Measurements from ENCODE around the gene SMCO1. TPM values are rescaled to one million over a fixed set of nuclear protein-coding genes. Genes with fewer than 3 reads are reported as not detected.
"Not testable (repeated sequence)": the region's sequence is repeated elsewhere in the genome, so short reads cannot be mapped to it uniquely, and the experiment has no call there.

Gene SMCO1
- total RNA-seq, 2 donors from 2014 or later: not detected

DNA sequence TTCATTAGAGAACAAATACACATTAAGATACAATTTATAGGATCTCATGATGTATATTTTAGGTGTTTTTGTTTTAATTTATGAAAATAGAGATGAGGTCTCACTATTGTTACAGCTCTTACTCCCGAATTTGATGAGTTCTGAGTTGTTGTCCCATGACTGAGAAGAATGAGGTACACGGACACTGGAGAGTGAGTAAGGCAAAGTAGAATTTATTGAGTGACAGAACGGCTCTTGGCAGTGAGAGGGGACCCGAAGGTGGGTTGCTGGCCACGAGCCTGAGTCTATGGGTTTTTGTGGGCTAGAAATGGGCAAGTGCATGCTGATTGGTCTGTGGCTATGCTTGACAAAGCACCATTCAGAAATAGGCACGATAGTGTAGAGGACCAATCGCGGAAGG lies 8.5 kb downstream of the SMCO1 start:
- 88% methylated on average over 8 of the region's 8 CpGs for WGBS
- Histone ChIP-seq H3K27ac (no peak overlapping the region), H3K4me3 (no peak overlapping the region), H3K9me3 (no peaks in the 10 kb centered on the region), H3K36me3 (no peaks in the 10 kb centered on the region), H3K4me1 (replicated peaks) (no peaks in the 10 kb centered on the region), H3K27me3 (replicated peaks; ENCODE audit: insufficient read depth) (no peaks in the 10 kb centered on the region)
- no peak for DNase-seq (ENCODE audit: low spot score)
- TF ChIP-seq POLR2A (IDR thresholded peaks at IDR 0.05) (no peak), POLR2AphosphoS5 (IDR thresholded peaks at IDR 0.05) (no peak), CTCF (IDR thresholded peaks at IDR 0.05) (no peak)
- intact Hi-C loops (cut with DNase I): no loop called here

- WGBS: 94% methylated on average over 6 of the region's 6 CpGs
- no peak for DNase-seq (ENCODE audit: low spot score)
- Histone ChIP-seq H3K4me1 (replicated peaks) (no peaks in the 10 kb centered on the region), H3K27me3 (replicated peaks; ENCODE audit: insufficient read depth) (no peaks in the 10 kb centered on the region), H3K27ac (peak overlapping the region in 1 of 2 donors; percentile 88), H3K4me3 (no peak overlapping the region), H3K36me3 (no peaks in the 10 kb centered on the region), H3K9me3 (no peaks in the 10 kb centered on the region)
- intact Hi-C loops (cut with DNase I): no loop called here
- no peak for TF ChIP-seq POLR2A (IDR thresholded peaks at IDR 0.05)
- no peak for TF ChIP-seq CTCF (IDR thresholded peaks at IDR 0.05)
- no peak for TF ChIP-seq POLR2AphosphoS5 (IDR thresholded peaks at IDR 0.05)
Observed at GRCh38 chr3:196504556-196504955, 10.6 kb downstream of the SMCO1 start.

DNA sequence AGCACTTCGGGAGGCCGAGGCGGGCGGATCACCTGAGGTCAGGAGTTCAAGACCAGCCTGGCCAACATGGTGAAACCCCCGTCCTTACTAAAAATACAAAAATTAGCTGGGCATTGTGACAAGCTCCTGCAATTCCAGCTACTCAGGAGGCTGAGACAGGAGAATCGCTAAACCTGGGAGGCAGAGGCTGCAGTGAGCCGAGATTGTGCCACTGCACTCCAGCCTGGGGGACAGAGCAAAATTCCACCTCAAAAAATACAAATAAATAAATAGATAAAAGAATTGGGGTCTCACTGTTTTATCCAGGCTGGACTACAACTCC lies 11.1 kb downstream of the SMCO1 start:
- H3K27me3 ChIP-seq (replicated peaks; ENCODE audit: insufficient read depth); DNase-seq (ENCODE audit: low spot score); H3K9me3 ChIP-seq; H3K36me3 ChIP-seq; intact Hi-C loops (cut with DNase I); H3K4me1 ChIP-seq (replicated peaks): not testable (repeated sequence)
- WGBS: 37% methylated on average over 7 of the region's 7 CpGs
- Histone ChIP-seq H3K27ac (peak overlapping the region; percentile 88 to 93), H3K4me3 (peak overlapping the region; percentile 62 to 65)

- Histone ChIP-seq H3K36me3 (no peaks in the 10 kb centered on the region), H3K27me3 (replicated peaks; ENCODE audit: insufficient read depth) (no peaks in the 10 kb centered on the region)
Observed at GRCh38 chr3:196503196-196504076, 11.7 kb downstream of the SMCO1 start, which contains the start of gene RNF168. RNF168 (minus strand) TSS chr3:196503768; CDS start chr3:196503173, 595 bp downstream.

DNA sequence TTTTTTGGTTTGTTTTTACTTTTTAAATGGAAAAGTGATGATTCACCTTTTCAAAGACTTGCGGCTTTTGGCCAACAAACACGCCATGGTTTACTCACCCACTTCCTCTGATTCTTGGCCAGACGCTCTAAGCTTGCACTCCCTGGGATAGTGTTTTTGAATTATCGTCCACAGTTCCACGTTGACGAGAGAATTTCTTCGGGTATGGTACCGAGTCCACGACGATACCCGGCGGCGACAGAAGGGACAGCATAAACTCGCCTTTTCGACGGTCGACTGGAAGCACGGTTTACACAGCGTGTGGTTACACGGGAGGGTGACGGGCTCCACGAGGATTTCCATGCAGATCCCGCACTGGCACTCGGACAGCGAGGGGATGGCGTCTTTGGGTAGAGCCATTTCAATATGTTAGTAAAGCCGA lies 12.4 kb downstream of the SMCO1 start:
- intact Hi-C loops (cut with DNase I): loop anchor here (2.0 kb wide), 1 partner anchor 70 kb away; the partner anchor contains the start of gene UBXN7
- H3K36me3 ChIP-seq: no peaks in the 10 kb centered on the region

More at GRCh38 chr3:196503196-196504076, 11.7 kb downstream of the SMCO1 start, which contains the start of gene RNF168:
- peak; percentile 89 for TF ChIP-seq POLR2A (IDR thresholded peaks at IDR 0.05)
- TF ChIP-seq CTCF (IDR thresholded peaks at IDR 0.05): peak in 2 of 4 experiments; percentile 2 to 13
- peak; percentile 92 for TF ChIP-seq POLR2AphosphoS5 (IDR thresholded peaks at IDR 0.05)
- intact Hi-C loops (cut with DNase I): loop anchor here (2.0 kb wide), 1 partner anchor 71 kb away; the partner anchor contains the start of gene UBXN7
- DNase-seq (ENCODE audit: low spot score): peak; percentile 90
- no peaks in the 10 kb centered on the region for H3K9me3 ChIP-seq
- under 1% methylated on average over 70 of the region's 75 CpGs for WGBS
- H3K4me1 ChIP-seq (replicated peaks): no peaks in the 10 kb centered on the region
- peak within 1 kb of the TSS; percentile 88 to 93 for H3K27ac ChIP-seq
- H3K4me3 ChIP-seq: peak within 1 kb of the TSS; percentile 62 to 65

More for the DNA sequence above, 12.4 kb downstream of the SMCO1 start:
- TF ChIP-seq POLR2AphosphoS5 (IDR thresholded peaks at IDR 0.05) (peak; percentile 41), CTCF (IDR thresholded peaks at IDR 0.05) (no peak)
- Histone ChIP-seq H3K4me1 (replicated peaks) (no peaks in the 10 kb centered on the region), H3K27me3 (replicated peaks; ENCODE audit: insufficient read depth) (no peaks in the 10 kb centered on the region), H3K9me3 (no peaks in the 10 kb centered on the region), H3K4me3 (peak overlapping the region; percentile 62 to 65), H3K27ac (peak overlapping the region; percentile 88 to 93)
- DNase-seq (ENCODE audit: low spot score): peak; percentile 31
- WGBS: 0% methylated on average over 27 of the region's 27 CpGs
